Stomach (tissue), 9 donors: ENCODE measurements around the gene RNU6-1. TPM values are rescaled to one million over a fixed set of nuclear protein-coding genes. Genes with fewer than 3 reads are reported as not detected.

ENCODE experiments used
- DNase-seq, 2 donors: peaks; one replicate each; pipeline versions ENCODE4 v3.0.0 to v3.0.0-alpha.2; 2013 to 2019
- H3K27ac ChIP-seq, 5 donors: fragments of 200-600 bp in 4 of 5; sonication (generic) in 4 of 5; one replicate each; pipeline ENCODE4 v1.5.1; 2013 to 2019; ENCODE audit warnings: mild to moderate bottlenecking in 1 of 5, moderate library complexity in 1 of 5
- H3K27me3 ChIP-seq, 3 donors: fragments of 200-600 bp; sonication (generic); one replicate each; pipeline ENCODE4 v1.5.1; 2017 to 2019; ENCODE audit warnings: mixed run types in 1 of 3
- H3K36me3 ChIP-seq, 4 donors: fragments of 200-600 bp; sonication (generic); 1 replicate in 3 of 4; 2 replicates in 1 of 4; pipeline ENCODE4 v1.5.1; 2016 to 2019
- H3K4me1 ChIP-seq, 4 donors: fragments of 200-600 bp; sonication (generic); one replicate each; pipeline ENCODE4 v1.5.1; 2016 to 2019
- H3K4me3 ChIP-seq, 4 donors: fragments of 200-600 bp; sonication (generic) in 3 of 4; one replicate each; pipeline ENCODE4 v1.5.1; 2016 to 2019; ENCODE audit warnings: mild to moderate bottlenecking in 1 of 4
- H3K9me3 ChIP-seq, 4 donors: fragments of 200-600 bp; sonication (generic); one replicate each; pipeline ENCODE4 v1.5.1; 2016 to 2019
- EP300 ChIP-seq: sonication (generic); formaldehyde crosslinking; IDR thresholded peaks from one replicate; pipeline ENCODE4 v1.6.1; 2017; ENCODE audit warnings: antibody characterized with exemption
- POLR2A ChIP-seq, 4 donors: fragments of 450-650 bp; IDR thresholded peaks; one replicate each; pipeline ENCODE4 v1.6.1; 2016; ENCODE audit warnings: antibody characterized with exemption in 4 of 4, control low read depth in 2 of 4, mild to moderate bottlenecking in 1 of 4, moderate library complexity in 1 of 4
- POLR2AphosphoS5 ChIP-seq, 3 donors: sonication (generic); formaldehyde crosslinking; IDR thresholded peaks; one replicate each; pipeline ENCODE4 v1.6.1; 2016; ENCODE audit warnings: antibody characterized with exemption in 3 of 3
- WGBS, 5 donors: extraction: QIAGEN DNeasy Blood & Tissue Kit in 3 of 5; methylation state at CpG; one replicate each; pipeline versions ENCODE4 v1.1.5 to v1.1.7; 2013 to 2018; 5-methylcytosine and 5-hydroxymethylcytosine counted together
- intact Hi-C: fragments of 100-400 bp; cut with DNase I; formaldehyde crosslinking; loops from one replicate; pipeline ENCODE4 v1.15.1; 2023; ENCODE audit warnings: low total_unique reads
- polyA plus RNA-seq, 3 donors: library from polyadenylated mRNA; stranded (reverse); fragments of 200-250 nt; gene quantifications; one replicate each; pipeline ENCODE4 v1.2.3, GENCODE V29; 2013
- total RNA-seq, 5 donors: library from RNA; depleted of rRNA; stranded (reverse); fragments of >200 nt; gene quantifications; one replicate each; pipeline versions ENCODE4 v1.1.0 to v1.2.3, GENCODE V29; 2014 to 2016
- TF ChIP-seq, protein P1 (sequence below), 7 experiments: fragments of 450-650 bp in 4 of 7; fragments of 200-600 bp in 3 of 7; sonication (generic) in 3 of 7; IDR thresholded peaks; one replicate each; pipeline ENCODE4 v1.5.1; 2016 to 2019; ENCODE audit warnings: antibody characterized with exemption in 7 of 7, control low read depth in 2 of 7, mild to moderate bottlenecking in 1 of 7
- donor health status: healthy with polysubstance abuse.
- donor health status: Bipolar disorder and iron deficiency.
- donor health status: healthy.

Gene RNU6-1
- total and polyA plus RNA-seq, 8 donors, result not detected

- H3K4me1 ChIP-seq, result no peaks in the 10 kb centered on the region
- H3K4me3 ChIP-seq, result no peak overlapping the region
- intact Hi-C loops, result no loop called here
- no peak for TF ChIP-seq POLR2A (IDR thresholded peaks at IDR 0.05)
- no peak for TF ChIP-seq POLR2AphosphoS5 (IDR thresholded peaks at IDR 0.05)
- TF ChIP-seq EP300, result no peak
- TF ChIP-seq, protein P1, sequence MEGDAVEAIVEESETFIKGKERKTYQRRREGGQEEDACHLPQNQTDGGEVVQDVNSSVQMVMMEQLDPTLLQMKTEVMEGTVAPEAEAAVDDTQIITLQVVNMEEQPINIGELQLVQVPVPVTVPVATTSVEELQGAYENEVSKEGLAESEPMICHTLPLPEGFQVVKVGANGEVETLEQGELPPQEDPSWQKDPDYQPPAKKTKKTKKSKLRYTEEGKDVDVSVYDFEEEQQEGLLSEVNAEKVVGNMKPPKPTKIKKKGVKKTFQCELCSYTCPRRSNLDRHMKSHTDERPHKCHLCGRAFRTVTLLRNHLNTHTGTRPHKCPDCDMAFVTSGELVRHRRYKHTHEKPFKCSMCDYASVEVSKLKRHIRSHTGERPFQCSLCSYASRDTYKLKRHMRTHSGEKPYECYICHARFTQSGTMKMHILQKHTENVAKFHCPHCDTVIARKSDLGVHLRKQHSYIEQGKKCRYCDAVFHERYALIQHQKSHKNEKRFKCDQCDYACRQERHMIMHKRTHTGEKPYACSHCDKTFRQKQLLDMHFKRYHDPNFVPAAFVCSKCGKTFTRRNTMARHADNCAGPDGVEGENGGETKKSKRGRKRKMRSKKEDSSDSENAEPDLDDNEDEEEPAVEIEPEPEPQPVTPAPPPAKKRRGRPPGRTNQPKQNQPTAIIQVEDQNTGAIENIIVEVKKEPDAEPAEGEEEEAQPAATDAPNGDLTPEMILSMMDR (IDR thresholded peaks at IDR 0.05), result no peak
- 76 to 96% (median 85%) methylated on average over 3 of the region's 3 CpGs for WGBS, 5 donors
- no peaks in the 10 kb centered on the region for H3K36me3 ChIP-seq
- H3K27me3 ChIP-seq, result no peaks in the 10 kb centered on the region
- H3K27ac ChIP-seq, result no peak overlapping the region
- H3K9me3 ChIP-seq, result no peaks in the 10 kb centered on the region
- DNase-seq, result no peak
Measured at GRCh38 chr15:67857220-67857619, 17.4 kb upstream of the RNU6-1 start.

- Histone ChIP-seq H3K27ac (no peak overlapping the region), H3K27me3 (no peaks in the 10 kb centered on the region), H3K9me3 (no peaks in the 10 kb centered on the region), H3K4me3 (no peak overlapping the region), H3K36me3 (no peaks in the 10 kb centered on the region), H3K4me1 (peaks cover 0 to under 1% (median 0%) of the 10 kb centered on the region in 4 donors)
- peak in 1 of 2 donors; percentile 36 for DNase-seq
- no peak for TF ChIP-seq EP300
- 60 to 76% (median 69%) methylated on average over 3 of the region's 3 CpGs for WGBS, 5 donors
- intact Hi-C loops, result no loop called here
Measured at GRCh38 chr15:67855842-67856241, 16.0 kb upstream of the RNU6-1 start.

- TF ChIP-seq, protein P1 (IDR thresholded peaks at IDR 0.05), result no peak
- TF ChIP-seq POLR2AphosphoS5 (IDR thresholded peaks at IDR 0.05), result no peak
- no peak for TF ChIP-seq EP300
- TF ChIP-seq POLR2A (IDR thresholded peaks at IDR 0.05), result no peak
- Histone ChIP-seq H3K27ac (no peak overlapping the region), H3K27me3 (no peaks in the 10 kb centered on the region), H3K4me3 (no peak overlapping the region), H3K36me3 (no peaks in the 10 kb centered on the region), H3K4me1 (peaks cover 0 to 6% (median 0%) of the 10 kb centered on the region in 4 donors), H3K9me3 (no peaks in the 10 kb centered on the region)
- intact Hi-C loops, result no loop called here
- DNase-seq, result no peak
- 72 to 100% (median 90%) methylated on average over 1 of the region's 1 CpG for WGBS, 5 donors
Measured at GRCh38 chr15:67854358-67854757, 14.5 kb upstream of the RNU6-1 start.

DNA sequence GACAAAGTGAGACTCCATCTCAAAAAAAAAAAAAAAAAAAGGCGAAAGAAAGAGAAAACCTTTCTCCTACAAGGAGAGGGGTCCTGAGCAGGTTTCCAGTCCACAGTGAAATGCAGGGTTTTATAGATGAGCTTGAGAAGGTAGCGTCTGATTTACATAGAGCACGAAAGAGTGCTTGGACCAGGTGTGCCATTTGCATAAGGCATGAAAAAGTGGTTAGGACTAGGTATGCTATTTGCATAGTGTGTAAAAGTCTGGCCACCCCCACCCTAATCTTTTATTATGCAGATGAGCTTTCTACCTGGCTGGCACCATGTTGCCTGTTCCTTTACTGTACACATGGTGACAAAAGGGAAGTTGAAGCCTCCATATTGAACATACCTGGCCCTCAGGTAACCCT lies 13.6 kb upstream of the RNU6-1 start:
- Histone ChIP-seq H3K36me3 (no peaks in the 10 kb centered on the region), H3K9me3 (no peaks in the 10 kb centered on the region), H3K27me3 (no peaks in the 10 kb centered on the region), H3K27ac (no peak overlapping the region), H3K4me1 (peaks cover 0 to 6% (median 0%) of the 10 kb centered on the region in 4 donors), H3K4me3 (no peak overlapping the region)
- intact Hi-C loops, result no loop called here
- TF ChIP-seq EP300, result no peak
- TF ChIP-seq POLR2A (IDR thresholded peaks at IDR 0.05), result no peak
- no peak for TF ChIP-seq POLR2AphosphoS5 (IDR thresholded peaks at IDR 0.05)
- TF ChIP-seq, protein P1 (IDR thresholded peaks at IDR 0.05), result no peak
- DNase-seq, result no peak
- 75 to 97% (median 89%) methylated on average over 3 of the region's 3 CpGs for WGBS, 5 donors

DNA sequence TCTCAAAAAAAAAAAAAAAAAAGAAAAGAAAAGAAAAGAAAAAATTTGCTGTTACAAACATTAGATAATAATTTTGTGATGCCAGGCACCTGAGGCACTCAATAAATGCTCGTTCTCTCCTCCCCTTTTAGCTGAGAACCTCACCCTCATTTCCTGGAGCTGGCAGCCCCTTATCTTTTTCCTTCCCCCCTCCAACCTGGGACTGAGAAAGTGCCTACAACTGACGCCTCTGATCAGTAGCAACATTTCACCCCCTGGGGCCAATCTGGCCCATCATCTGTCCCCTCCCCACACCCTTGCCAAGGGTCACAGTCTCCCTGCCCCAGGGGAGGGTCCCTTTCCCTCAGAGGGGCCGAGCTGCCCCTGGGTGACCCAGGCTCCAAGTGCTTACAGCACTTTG lies 12.6 kb upstream of the RNU6-1 start:
- Histone ChIP-seq H3K9me3 (no peaks in the 10 kb centered on the region), H3K27ac (no peak overlapping the region), H3K4me1 (peaks cover 0 to 6% (median 0%) of the 10 kb centered on the region in 4 donors), H3K27me3 (no peaks in the 10 kb centered on the region), H3K36me3 (no peaks in the 10 kb centered on the region), H3K4me3 (no peak overlapping the region)
- intact Hi-C loops, result no loop called here
- WGBS, 5 donors, result 59 to 75% (median 66%) methylated on average over 3 of the region's 3 CpGs
- TF ChIP-seq POLR2A (IDR thresholded peaks at IDR 0.05), result no peak
- TF ChIP-seq, protein P1 (IDR thresholded peaks at IDR 0.05), result no peak
- TF ChIP-seq POLR2AphosphoS5 (IDR thresholded peaks at IDR 0.05), result no peak
- TF ChIP-seq EP300, result no peak
- DNase-seq, result no peak
